GM18907 (cell line): Measurements from ENCODE around the gene MAP2K5.

Experiments used
- ATAC-seq: cut with Tn5 transposase; IDR thresholded peaks from one replicate; pipeline ENCODE4 v1.9.1; 2021; ENCODE audit warnings: mild to moderate bottlenecking, moderate library complexity; ENCODE audit not compliant: unreplicated experiment

Gene MAP2K5

GRCh38 chr15:67820992-67821783 is 278.7 kb downstream of the MAP2K5 start:
- no peak for ATAC-seq

GRCh38 chr15:67821784-67822440 is 279.4 kb downstream of the MAP2K5 start:
- ATAC-seq, result no peak

GRCh38 chr15:67822537-67823313 is 280.2 kb downstream of the MAP2K5 start:
- ATAC-seq, result no peak

GRCh38 chr15:67823314-67824196 is 281.1 kb downstream of the MAP2K5 start:
- no peak for ATAC-seq

GRCh38 chr15:67824197-67824968 is 281.9 kb downstream of the MAP2K5 start:
- no peak for ATAC-seq

GRCh38 chr15:67824976-67825880 is 282.7 kb downstream of the MAP2K5 start, which contains the start of gene SKOR1:
SKOR1 (plus strand) TSS chr15:67825509; CDS start chr15:67825603, 94 bp downstream.
- no peak for ATAC-seq

- ATAC-seq, result no peak
Measured at GRCh38 chr15:67825881-67826716, 283.6 kb downstream of the MAP2K5 start.

- ATAC-seq, result no peak
Measured at GRCh38 chr15:67826717-67827561, 284.4 kb downstream of the MAP2K5 start.

GRCh38 chr15:67827562-67828277 is 285.2 kb downstream of the MAP2K5 start:
- no peak for ATAC-seq

GRCh38 chr15:67828278-67828968 is 285.9 kb downstream of the MAP2K5 start:
- ATAC-seq, result no peak

GRCh38 chr15:67828969-67829646 is 286.6 kb downstream of the MAP2K5 start:
- no peak for ATAC-seq

- ATAC-seq, result no peak
Measured at GRCh38 chr15:67829647-67830504, 287.4 kb downstream of the MAP2K5 start.

- ATAC-seq, result no peak
Measured at GRCh38 chr15:67831363-67831762, 288.9 kb downstream of the MAP2K5 start.

GRCh38 chr15:67832031-67832551 is 289.6 kb downstream of the MAP2K5 start:
- ATAC-seq, result no peak
